HFFc6 (cell line): Measurements from ENCODE around the gene MAP3K4. TPM values are rescaled to one million over a fixed set of nuclear protein-coding genes. Genes with fewer than 3 reads are reported as not detected.

Source experiments
- DNase-seq: peaks from one replicate; pipeline ENCODE4 v3.0.0-alpha.2; 2018
- H3K27ac Mint-ChIP-seq: 2 replicates; pipeline ENCODE4 v1.8.0; 2020; ENCODE audit warnings: mild to moderate bottlenecking, mixed read lengths
- H3K27me3 Mint-ChIP-seq: 2 replicates; pipeline ENCODE4 v1.8.0; 2021; ENCODE audit warnings: mild to moderate bottlenecking, moderate library complexity, mixed read lengths; ENCODE audit not compliant: insufficient read depth
- H3K36me3 Mint-ChIP-seq: 2 replicates; pipeline ENCODE4 v1.8.0; 2021; ENCODE audit warnings: low read depth, mixed read lengths
- H3K4me1 Mint-ChIP-seq: 2 replicates; pipeline ENCODE4 v1.8.0; 2020; ENCODE audit warnings: low read depth, mixed read lengths
- H3K4me3 Mint-ChIP-seq: 2 replicates; pipeline ENCODE4 v1.8.0; 2020; ENCODE audit warnings: mild to moderate bottlenecking, moderate library complexity, mixed read lengths
- H3K9me3 Mint-ChIP-seq: 2 replicates; pipeline ENCODE4 v1.8.0; 2020; ENCODE audit warnings: mild to moderate bottlenecking, mixed read lengths
- CTCF ChIP-seq: fragments of 200-600 bp; sonication (generic); IDR thresholded peaks from 2 replicates; pipeline ENCODE4 v1.5.0; 2021; ENCODE audit warnings: antibody characterized with exemption, mild to moderate bottlenecking
- total RNA-seq, 6 experiments: library from RNA; stranded (reverse); fragmentation: NEBNext Ultra II Directional; extraction: Animal tissue kit (Norgen Biotek cat#: 25700); gene quantifications; 2 replicates in 1 of 6; 3 replicates in 5 of 6; pipeline ENCODE4 v1.2.3, GENCODE V29; 2021

Gene MAP3K4
- total RNA-seq, 6 experiments from 2014 or later, result 16.8 to 26.2 (median 22.3) TPM

DNA sequence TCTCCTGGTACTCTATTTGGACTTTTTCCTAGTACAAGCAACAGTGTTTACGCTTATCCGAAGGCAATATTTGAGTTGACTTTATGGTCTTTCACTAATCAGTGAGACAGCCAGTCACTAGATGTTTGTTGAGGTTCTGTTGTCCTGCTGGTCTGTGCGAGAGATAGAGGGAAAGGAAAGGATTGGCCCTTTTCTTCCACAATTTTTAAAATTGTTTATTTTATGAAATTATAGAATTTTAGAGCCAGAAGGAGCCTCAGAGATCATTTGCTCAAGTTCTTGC lies 44.4 kb downstream of the MAP3K4 start:
- Mint-ChIP-seq H3K9me3 (no peaks in the 10 kb centered on the region), H3K4me1 (peaks cover 38% of the 10 kb centered on the region), H3K27ac (no peak overlapping the region), H3K4me3 (no peak overlapping the region), H3K36me3 (peaks cover 27% of the 10 kb centered on the region), H3K27me3 (no peaks in the 10 kb centered on the region)
- DNase-seq, result no peak
- TF ChIP-seq CTCF, result no peak

GRCh38 chr6:161037873-161038228 lies 46.3 kb downstream of the MAP3K4 start:
- Mint-ChIP-seq H3K36me3 (peaks cover 27% of the 10 kb centered on the region), H3K27me3 (no peaks in the 10 kb centered on the region), H3K4me3 (peak overlapping the region; percentile 41), H3K4me1 (peaks cover 23% of the 10 kb centered on the region), H3K27ac (peak overlapping the region; percentile 89), H3K9me3 (no peaks in the 10 kb centered on the region)
- no peak for DNase-seq
- no peak for TF ChIP-seq CTCF

- peak overlapping the region; percentile 41 for H3K4me3 Mint-ChIP-seq
- peak; percentile 66 for TF ChIP-seq CTCF
- peaks cover 23% of the 10 kb centered on the region for H3K4me1 Mint-ChIP-seq
- peak overlapping the region; percentile 89 for H3K27ac Mint-ChIP-seq
- H3K36me3 Mint-ChIP-seq, result peaks cover 31% of the 10 kb centered on the region
- no peaks in the 10 kb centered on the region for H3K27me3 Mint-ChIP-seq
- no peaks in the 10 kb centered on the region for H3K9me3 Mint-ChIP-seq
- DNase-seq, result peak; percentile 94
These were observed 46.9 kb downstream of the MAP3K4 start for GRCh38 chr6:161038229-161039031.

DNA sequence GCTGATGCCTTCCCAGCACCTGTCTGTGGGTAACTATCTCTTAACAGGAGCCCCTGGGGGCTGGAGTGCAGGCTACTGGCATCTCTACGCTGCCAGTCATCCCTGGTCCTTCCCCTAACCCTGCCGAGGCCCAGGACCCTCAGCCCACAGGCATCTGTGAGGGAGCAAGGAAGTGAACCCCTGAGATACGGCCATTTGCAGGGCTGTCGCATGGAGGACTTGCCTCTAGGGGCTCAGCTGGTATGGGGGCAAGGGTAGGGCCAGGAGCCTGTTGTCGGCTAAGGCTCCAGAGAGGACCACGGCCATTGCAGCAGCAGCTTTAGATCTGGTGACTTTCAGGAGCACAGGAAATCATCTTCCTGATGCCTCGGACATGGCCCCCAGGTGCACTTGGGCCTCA lies 49.7 kb downstream of the MAP3K4 start:
- Mint-ChIP-seq H3K36me3 (peaks cover 17% of the 10 kb centered on the region), H3K4me1 (peaks cover 25% of the 10 kb centered on the region), H3K27ac (no peak overlapping the region), H3K4me3 (no peak overlapping the region), H3K27me3 (no peaks in the 10 kb centered on the region), H3K9me3 (no peaks in the 10 kb centered on the region)
- TF ChIP-seq CTCF, result no peak
- no peak for DNase-seq

DNA sequence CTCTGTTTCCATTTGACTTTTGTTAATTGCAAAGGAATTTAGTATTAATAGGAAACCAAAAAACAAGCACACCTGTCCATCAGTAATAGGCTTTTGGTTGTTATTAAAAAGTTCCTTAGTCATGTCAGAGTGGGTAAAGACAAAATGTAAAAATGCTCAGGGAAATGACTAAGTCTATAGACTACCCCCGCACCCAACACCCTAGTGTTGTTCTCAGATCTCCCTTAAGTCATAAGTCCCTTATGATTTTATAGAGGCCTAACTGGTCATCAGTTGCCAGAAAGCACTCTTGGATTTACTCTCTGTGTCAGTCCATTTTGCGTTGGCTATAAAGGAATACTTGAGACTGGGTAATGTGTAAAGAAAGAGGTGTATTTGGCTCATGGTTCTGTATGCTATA lies 52.8 kb downstream of the MAP3K4 start:
- DNase-seq, result no peak
- H3K36me3 Mint-ChIP-seq, result peaks cover 18% of the 10 kb centered on the region
- no peaks in the 10 kb centered on the region for H3K27me3 Mint-ChIP-seq
- H3K27ac Mint-ChIP-seq, result no peak overlapping the region
- H3K9me3 Mint-ChIP-seq, result no peaks in the 10 kb centered on the region
- no peak overlapping the region for H3K4me3 Mint-ChIP-seq
- H3K4me1 Mint-ChIP-seq, result peaks cover 22% of the 10 kb centered on the region; the same call in 1 of the 2 replicates
- no peak for TF ChIP-seq CTCF
